HuH-7.5 (cell line): ENCODE measurements around the gene TPM1.
"Not testable (repeated sequence)": the region's sequence is repeated elsewhere in the genome, so short reads cannot be mapped to it uniquely, and the experiment has no call there.

Experiments
- DNase-seq: peaks from one replicate; pipeline ENCODE4 v3.0.0; 2011; ENCODE audit warnings: low spot score

TPM1 gene

GRCh38 chr15:63096178-63096577 lies 53.6 kb downstream of the TPM1 start:
- DNase-seq: no peak

- not testable (repeated sequence) for DNase-seq
Measured at GRCh38 chr15:63098901-63099300, 56.4 kb downstream of the TPM1 start.

DNA sequence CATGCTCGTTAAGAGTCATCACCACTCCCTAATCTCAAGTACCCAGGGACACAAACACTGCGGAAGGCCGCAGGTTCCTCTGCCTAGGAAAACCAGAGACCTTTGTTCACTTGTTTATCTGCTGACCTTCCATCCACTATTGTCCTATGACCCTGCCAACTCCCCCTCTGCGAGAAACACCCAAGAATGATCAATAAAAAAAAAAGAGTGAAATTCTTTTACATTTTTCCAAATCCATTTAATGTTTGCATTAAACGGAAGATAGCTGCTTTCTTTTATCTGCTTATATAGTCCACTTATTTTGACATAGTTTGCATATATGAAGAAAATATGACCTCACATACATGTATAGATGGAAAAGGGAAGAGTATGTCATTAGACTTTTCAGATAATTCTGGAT lies 57.0 kb downstream of the TPM1 start:
- DNase-seq: not testable (repeated sequence)

DNA sequence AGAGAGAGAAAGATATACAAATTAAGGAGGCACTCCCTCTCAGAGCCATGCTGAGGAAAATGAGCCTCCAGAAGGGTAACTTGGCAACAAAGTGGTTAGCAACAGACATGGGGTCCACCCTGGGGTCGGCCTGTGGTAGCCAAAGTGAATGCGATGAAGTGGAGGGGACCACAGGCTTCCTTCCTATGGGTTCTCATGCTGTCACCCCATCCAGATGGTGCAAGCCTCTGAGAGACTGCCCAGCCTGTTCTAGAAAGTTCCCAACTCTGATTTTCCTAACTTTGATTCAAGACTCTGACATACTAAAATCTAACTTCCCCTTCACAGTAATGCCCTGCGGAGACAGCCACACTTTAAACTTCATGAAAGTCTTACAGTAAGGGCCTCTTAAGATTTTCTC lies 60.9 kb downstream of the TPM1 start:
- DNase-seq: no peak

GRCh38 chr15:63104727-63105126 lies 62.2 kb downstream of the TPM1 start:
- DNase-seq: no peak

DNA sequence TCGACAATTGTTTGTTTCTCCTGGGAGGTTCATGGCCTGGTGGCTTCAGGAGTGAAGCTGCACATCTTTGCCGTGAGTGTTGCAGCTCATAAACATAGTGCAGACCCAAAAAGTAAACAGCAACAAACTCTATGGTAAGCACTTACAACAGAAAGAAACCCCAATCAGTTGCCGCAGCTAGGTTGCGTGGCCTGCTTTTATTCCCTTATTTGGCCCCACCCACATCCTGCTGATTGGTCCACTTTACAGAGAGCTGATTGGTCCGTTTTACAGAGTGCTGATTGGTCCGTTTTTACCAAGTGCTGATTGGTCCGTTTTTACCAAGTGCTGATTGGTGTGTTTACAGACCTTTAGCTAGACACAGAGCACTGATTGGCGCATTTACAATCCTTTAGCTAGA lies 62.8 kb downstream of the TPM1 start:
- DNase-seq: not testable (repeated sequence)

GRCh38 chr15:63107895-63108546 lies 65.5 kb downstream of the TPM1 start:
- DNase-seq: peak; percentile 47

GRCh38 chr15:63109498-63109897 lies 67.0 kb downstream of the TPM1 start:
- DNase-seq: no peak

GRCh38 chr15:63109920-63110319 lies 67.4 kb downstream of the TPM1 start:
- DNase-seq: no peak

- DNase-seq: no peak
Measured at GRCh38 chr15:63110428-63111026, 68.0 kb downstream of the TPM1 start.

- no peak for DNase-seq
Measured at GRCh38 chr15:63111481-63111880, 68.9 kb downstream of the TPM1 start.

- no peak for DNase-seq
Measured at GRCh38 chr15:63112871-63113270, 70.3 kb downstream of the TPM1 start.

- DNase-seq: no peak
Measured at GRCh38 chr15:63114465-63114864, 71.9 kb downstream of the TPM1 start.
